RPMI7951 (cell line): Measurements from ENCODE around the gene VSIG4. TPM values are rescaled to one million over a fixed set of nuclear protein-coding genes. Genes with fewer than 3 reads are reported as not detected.
"Not testable (repeated sequence)": the region's sequence is repeated elsewhere in the genome, so short reads cannot be mapped to it uniquely, and the experiment has no call there.

Experiments
- DNase-seq: peaks from one replicate; pipeline ENCODE4 v3.0.0-alpha.2; 2012; ENCODE audit warnings: low read depth
- total RNA-seq: library from RNA; depleted of rRNA; stranded (reverse); fragments of >200 nt; shearing (Covaris generic); gene quantifications from 2 replicates; pipeline ENCODE4 v1.2.3, GENCODE V29; 2014; rRNA removed

The VSIG4 gene
- total RNA-seq: not detected in 2 replicates

GRCh38 chrX:66039944-66040343 is at the start of gene VSIG4:
Gene VSIG4, minus strand, starts transcription at chrX:66040080. Its CDS starts 82 bp downstream, at chrX:66039998.
- no peak for DNase-seq

GRCh38 chrX:66076801-66077200 is 36.9 kb upstream of the VSIG4 start:
- no peak for DNase-seq

GRCh38 chrX:66074920-66075879 is 35.3 kb upstream of the VSIG4 start:
- peak; percentile 31 for DNase-seq

DNA sequence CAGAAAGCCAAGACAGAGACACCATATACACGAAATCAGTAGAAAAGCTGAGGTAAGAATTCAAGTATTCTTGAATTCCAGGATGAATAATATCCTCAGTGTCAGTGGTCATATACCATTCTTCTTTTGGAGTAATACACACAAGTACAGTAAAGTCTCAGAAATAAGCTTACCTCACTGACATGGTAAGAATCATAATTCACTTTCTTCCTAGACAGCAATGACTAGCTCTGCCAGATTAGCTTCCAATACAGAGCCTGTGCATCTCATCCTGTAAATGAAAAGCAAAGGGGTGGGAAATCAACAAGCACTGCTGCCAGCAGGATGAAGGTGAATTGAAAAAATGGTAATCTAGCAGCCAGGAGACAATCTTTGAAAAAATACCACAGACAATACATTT is 31.2 kb upstream of the VSIG4 start:
- DNase-seq: no peak

GRCh38 chrX:66064261-66064660 is 24.4 kb upstream of the VSIG4 start:
- DNase-seq: no peak

- DNase-seq: not testable (repeated sequence)
Measured at GRCh38 chrX:66057019-66057418, 17.1 kb upstream of the VSIG4 start.

- no peak for DNase-seq
Measured at GRCh38 chrX:66054978-66055377, 15.1 kb upstream of the VSIG4 start.

DNA sequence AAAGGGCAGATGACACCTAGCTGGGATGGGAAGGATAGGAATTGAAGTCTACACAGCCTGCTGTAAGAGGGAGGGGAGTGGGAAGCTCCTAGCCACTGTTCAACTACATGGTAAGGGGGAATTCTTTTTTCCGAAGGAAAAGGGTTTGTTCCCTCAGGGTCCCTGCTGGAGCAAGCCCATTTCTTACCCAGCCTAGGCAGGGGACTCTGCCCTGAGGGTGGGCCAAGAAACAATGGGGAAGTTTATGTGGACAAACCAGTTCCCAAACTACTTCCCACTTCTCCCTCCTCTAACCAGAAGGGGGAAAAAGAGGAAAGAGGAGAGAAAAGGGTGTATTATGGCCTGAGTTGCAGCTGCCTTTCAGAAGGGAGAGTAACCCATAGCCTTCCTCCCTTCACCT is 13.5 kb upstream of the VSIG4 start:
- no peak for DNase-seq

DNA sequence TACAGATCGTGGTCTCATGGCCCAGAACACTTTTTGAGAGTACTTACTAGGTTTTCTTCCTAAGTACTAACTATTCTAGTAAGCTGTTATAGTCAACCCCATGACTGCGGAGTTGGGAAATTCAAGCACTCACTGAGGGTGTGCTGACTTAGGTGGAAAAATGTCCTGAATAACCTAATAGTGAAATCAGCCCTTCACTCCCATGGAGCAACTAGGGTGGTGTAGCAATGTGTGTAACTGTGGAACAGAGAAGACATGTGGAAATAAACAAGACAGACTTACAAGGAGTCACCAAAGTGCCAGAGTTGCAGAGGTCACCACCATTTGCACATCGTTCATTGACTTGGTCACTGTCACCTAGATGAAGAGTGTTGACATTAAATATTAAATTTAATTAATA is 12.1 kb upstream of the VSIG4 start:
- no peak for DNase-seq

DNA sequence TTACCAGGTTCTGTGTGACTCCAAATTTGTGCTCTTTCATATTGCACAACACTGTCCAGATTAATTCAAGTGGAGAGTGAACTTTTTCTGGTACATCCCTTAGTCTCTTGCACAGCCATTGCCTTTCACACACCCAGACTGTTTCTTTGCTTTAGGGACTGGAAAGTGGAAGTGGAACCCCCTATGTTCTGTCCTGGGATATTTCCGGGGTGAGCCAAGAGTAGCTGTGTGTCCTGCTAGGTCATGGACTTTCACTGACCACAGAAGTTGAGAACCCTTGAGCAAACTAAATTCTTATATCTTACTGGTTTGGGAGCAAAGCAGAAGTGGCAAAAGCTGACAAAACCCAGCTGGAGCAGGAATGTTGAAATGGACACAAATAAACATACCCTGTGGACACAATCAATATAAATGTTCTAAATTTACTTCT is 10.3 kb upstream of the VSIG4 start:
- DNase-seq: no peak

- no peak for DNase-seq
Measured at GRCh38 chrX:66049056-66049455, 9.2 kb upstream of the VSIG4 start.

DNA sequence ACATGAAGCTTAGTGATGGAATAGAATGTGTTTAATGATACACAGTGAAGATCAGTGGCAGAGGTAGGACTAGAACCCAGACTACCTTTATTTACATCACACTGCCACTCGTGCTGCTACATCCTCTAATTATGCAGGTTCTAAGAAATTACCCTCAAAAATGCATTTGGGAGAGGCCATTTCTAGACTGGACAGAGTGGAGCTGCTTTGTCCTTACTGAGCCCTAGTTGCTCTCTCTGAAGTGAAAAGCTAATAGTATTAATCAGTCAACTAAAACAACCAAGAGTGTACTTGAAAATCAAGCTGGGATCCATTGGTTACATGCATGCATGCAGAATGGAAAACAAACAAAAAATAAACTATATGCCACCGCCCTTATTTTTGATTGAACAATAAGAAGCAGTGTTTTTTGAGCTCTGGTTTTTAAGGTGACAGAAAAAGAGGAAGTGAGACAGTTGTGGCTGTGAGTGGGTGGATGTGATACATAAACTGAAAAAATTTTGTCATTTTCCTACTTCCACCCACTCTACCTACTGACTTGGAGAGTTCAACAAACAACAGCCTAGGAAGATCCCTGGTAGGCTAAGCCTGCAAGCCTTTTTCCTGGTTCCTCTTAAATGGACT is 6.8 kb upstream of the VSIG4 start:
- no peak for DNase-seq

DNA sequence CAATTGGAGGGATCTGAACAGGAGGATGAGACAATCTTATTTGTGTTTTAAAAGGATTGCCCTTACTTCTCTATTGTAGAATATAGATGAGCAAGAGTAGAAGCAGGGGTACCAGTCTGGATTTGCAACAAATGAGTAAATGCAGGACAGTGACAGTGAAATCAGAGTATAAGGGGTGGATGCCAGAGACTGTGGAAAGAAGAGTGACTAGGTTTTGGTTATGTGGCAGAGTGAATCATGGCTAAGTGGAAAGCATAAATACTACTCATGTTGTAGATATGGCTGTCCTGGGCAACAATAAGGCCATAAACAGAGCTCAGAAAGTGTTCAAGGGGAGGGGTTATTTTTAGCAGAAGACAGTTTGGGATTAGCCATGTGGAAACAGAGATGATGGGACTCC is 6.0 kb upstream of the VSIG4 start:
- no peak for DNase-seq

DNA sequence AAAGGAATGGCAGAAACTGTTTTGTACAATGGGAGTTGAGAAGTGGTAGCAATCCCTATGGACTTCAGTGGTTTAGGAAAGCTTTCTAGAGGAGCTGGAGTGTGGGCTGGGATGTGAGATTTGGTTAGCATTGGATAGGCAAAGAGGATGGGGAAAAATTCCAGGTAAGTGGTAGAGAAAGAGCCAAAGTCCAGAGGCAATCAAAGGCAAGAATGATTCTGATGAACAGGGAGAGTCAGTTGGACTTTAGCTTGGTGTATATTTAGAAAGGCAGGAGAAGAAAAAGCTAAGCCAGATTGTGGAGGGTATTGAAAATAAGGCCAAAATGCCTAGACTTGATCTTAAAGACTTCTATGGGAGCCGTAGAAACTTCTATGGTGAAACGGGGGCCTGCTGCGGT is 3.7 kb upstream of the VSIG4 start:
- DNase-seq: no peak

GRCh38 chrX:66042307-66043077 is 2.6 kb upstream of the VSIG4 start:
- no peak for DNase-seq

- no peak for DNase-seq
Measured at GRCh38 chrX:66038115-66038514, 1.8 kb downstream of the VSIG4 start.

GRCh38 chrX:66036231-66036630 is 3.6 kb downstream of the VSIG4 start:
- DNase-seq: no peak

DNA sequence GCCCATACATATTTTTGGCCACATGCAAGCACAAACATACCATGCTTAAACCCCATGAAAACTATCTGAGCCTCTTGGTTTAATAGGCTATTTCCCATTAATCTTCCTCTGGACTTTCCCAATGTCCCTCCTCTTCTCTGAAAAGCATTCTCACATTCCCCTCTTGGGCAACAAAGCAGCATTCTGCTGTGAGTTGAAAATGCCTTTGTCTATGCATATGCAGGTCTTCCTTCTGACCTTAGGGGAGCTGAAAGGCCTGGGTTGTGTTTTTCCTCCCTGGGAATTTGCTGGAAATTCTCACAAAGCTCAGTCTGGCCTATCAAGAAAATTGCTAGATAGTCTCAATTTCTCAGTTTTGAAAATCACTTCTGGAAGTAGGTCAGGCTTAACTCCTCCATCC is 4.2 kb downstream of the VSIG4 start:
- no peak for DNase-seq

GRCh38 chrX:66030505-66031317 is 9.2 kb downstream of the VSIG4 start:
- DNase-seq: peak; percentile 1

DNA sequence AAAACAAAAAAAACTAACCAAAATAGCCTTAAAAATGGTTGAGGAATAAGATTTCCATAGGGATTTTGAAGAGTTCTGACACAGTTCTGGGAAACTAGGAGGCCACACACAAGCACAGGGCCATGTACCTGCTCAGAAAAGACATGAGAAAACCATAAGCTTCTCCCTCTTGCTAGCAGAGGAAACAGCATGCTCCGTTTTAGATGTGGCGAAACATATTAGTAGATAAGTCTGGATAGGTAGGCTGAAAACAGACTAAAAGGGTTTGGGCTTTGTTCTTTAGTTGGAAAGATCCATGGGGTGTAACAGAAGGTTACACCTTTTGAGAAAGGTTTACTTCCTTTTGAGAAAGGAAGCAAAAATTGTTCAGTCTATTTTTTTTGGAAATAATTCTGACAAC is 10.9 kb downstream of the VSIG4 start:
- DNase-seq: no peak

DNA sequence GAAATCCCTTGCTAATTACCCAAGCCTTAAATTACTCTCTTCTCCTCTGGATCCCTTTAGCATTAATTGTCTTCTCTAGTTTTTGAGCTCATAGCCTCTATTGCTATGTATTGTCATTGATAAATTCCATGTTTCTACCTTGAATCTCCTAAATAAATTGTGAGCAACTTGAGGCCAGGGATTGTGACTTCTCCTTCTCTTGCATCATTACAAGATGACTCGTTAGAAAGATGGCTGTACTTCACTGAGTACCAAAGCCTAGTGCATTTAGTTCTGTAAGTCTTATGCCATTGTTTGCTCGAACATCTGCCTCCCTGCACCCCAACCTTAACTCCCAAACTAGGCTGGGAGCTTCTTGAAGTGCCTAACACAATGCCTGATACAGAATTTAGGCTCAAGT is 15.3 kb downstream of the VSIG4 start:
- DNase-seq: no peak

DNA sequence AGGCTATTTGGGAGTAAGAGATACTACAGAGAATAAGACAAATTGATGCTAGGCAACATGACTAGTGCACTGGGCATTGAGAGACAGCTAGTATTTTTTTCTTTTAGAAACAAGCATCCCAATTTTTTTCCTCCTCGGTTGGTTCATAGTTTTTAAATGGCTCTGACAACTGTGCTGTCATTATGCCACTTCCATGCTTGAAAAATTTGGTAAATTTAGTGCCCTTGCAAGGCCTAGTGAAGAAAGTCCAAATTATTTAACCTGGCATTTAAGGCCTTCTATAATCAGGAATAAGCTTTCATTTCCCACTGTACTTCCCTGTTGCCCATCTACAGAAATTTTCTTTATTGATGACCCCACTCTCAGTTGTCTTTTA is 15.8 kb downstream of the VSIG4 start:
- DNase-seq: no peak
